Frontal cortex (tissue), 4 donors: ENCODE data around the gene KLRK1. TPM values are rescaled to one million over a fixed set of nuclear protein-coding genes. Genes with fewer than 3 reads are reported as not detected.
"Not testable (repeated sequence)": the region's sequence is repeated elsewhere in the genome, so short reads cannot be mapped to it uniquely, and the experiment has no call there.

ENCODE experiments used
- DNase-seq, 2 donors: peaks; one replicate each; pipeline ENCODE4 v3.0.0; 2012; ENCODE audit warnings: low spot score in 2 of 2
- FAIRE-seq: peaks from 2 replicates; lab custom pipeline; 2012; peaks lifted over from hg19 to GRCh38; lab: Jason Lieb, UNC
- total RNA-seq: library from RNA; depleted of rRNA; stranded (reverse); fragments of >200 nt; gene quantifications from one replicate; pipeline ENCODE4 v1.2.3, GENCODE V29; 2014
- donor health status: control.
- donor health status: control.
- donor health status: control.

KLRK1 gene
- 0.82 TPM for total RNA-seq

DNA sequence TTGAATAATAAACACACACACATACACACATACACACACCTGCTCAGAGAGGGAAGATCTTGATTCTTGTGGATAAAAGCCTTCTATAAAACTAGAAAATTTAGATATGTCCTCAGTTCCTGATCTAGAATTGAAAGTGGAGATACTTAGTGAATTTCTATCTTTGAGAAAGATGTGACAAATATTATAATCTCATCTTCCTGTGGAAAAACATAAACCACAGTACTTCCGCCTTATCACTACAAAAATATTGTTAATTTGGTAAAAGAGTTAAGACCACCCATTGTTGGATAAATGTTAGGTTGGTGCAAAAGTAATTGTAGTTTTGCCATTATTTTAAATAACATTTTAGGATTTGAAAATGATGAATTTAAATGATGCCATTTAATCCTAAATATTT is at the start of gene KLRK1:
Gene KLRK1 (minus strand): TSS at position 138 of the 400 bp plus-strand sequence. CDS start 1,231 bp downstream, outside the sequence.
- DNase-seq (no peak), FAIRE-seq (peak; percentile 40)

DNA sequence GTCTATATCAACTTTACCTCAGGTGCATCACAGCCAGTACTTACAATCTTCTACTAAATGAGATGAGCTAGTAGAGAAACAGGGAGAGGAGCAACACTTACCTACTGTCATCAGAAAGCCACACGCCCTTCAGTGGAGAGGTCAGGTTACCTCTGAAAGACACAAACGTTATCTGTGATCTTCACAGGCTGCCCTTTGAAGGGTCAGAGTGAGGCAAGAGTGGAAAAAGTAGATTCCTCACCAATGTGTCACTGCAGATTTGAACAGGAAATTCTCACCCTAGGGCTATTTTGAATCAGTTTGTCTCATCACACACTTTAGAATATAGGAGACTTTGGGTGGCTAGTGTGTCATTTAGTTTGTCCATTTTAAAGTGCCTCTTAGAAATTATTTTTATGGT is 47.8 kb upstream of the KLRK1 start:
- DNase-seq, FAIRE-seq: not testable (repeated sequence)

DNA sequence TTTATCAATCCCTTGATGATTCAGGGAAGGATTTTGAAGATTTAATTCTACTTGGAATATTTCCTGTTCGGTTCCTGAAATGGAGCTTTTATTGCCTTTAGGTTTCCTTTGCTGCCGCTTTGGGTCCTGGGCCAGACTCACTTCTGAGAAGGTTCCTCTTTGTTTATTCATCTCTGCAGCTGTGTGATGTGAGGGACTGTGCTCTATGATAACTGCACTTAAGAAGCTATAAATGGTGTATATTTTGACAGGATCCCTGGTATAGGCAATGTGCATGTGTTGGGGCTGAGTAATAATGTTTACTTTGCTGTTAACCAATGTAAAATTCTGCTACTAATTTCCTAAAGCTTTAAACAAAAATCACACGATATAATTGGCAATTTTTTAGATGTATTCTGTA is 46.0 kb upstream of the KLRK1 start, which contains the start of gene KLRC2:
Gene KLRC2 (minus strand): TSS at position 195 of the 400 bp plus-strand sequence. CDS start 24 bp downstream, at position 171.
- FAIRE-seq, DNase-seq: not testable (repeated sequence)

DNA sequence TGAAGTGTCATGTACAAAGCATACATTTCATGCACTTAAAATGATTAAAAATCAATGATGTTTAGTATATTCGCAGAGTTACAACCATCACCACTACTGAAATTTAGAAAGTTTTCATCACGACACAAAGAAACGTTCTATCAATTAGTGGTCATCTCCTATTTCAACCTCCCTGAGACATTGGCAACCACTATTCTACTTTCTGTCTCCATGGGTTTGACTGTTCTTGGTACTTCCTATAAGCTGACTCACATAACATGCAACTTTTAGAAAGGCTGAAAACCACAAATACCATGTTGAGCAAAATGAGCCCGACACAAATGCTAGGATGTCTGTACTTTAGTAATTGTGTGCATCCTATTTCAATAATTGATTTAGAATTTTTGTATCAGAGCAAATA is 40.8 kb upstream of the KLRK1 start:
- FAIRE-seq, DNase-seq: not testable (repeated sequence)

DNA sequence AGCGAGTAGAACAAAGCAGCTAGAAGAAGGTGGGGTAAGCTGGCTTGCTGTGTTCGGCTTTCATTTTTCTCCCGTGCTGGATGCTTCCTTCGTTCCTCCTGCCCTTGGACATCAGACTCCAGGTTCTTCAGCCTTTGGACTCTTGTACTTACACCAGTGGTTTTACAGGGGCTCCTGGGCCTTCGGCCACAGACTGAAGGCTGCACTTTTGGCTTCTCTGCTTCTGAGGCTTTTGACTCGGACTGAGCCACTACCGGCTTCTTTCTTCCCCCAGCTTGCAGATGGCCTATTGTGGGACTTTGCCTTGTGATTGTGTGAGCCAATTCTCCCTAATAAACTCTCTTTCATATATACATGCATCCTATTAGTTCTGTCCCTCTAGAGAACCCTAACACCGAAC is 36.1 kb upstream of the KLRK1 start:
- DNase-seq, FAIRE-seq: not testable (repeated sequence)

DNA sequence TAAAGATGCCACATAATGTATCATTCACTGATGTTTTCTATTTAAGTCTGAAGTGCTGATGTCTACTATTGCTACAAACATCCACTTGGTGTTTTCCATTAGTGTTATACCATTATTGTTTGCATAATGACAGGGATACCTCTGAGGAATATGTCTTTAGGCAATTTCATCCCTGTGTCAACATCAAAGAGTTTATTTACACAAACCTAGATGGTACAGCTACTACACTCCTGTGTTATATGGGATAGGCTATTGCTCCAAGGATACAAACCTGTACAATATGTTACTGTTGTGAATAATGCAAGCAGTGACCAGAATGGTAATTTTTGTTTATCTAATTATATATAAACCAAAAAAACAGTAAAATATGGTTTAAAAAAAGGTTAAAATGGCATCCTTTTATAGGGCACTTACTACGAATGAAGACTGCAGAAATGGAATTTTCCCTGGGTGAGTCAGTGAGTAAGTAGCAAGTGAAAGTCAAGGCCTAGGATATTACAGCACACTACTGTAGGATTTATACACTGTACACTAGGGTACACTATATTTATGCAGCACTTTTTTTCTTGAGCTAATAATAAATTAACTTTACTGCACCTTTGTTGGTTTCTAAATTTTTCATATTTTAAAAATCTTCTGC is 34.5 kb upstream of the KLRK1 start:
- not testable (repeated sequence) for DNase-seq, FAIRE-seq

DNA sequence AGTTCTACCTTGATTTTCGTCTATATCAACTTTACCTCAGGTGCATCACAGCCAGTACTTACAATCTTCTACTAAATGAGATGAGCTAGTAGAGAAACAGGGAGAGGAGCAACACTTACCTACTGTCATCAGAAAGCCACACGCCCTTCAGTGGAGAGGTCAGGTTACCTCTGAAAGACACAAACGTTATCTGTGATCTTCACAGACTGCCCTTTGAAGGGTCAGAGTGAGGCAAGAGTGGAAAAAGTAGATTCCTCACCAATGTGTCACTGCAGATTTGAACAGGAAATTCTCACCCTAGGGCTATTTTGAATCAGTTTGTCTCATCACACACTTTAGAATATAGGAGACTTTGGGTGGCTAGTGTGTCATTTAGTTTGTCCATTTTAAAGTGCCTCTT is 32.3 kb upstream of the KLRK1 start:
- DNase-seq, FAIRE-seq: not testable (repeated sequence)

DNA sequence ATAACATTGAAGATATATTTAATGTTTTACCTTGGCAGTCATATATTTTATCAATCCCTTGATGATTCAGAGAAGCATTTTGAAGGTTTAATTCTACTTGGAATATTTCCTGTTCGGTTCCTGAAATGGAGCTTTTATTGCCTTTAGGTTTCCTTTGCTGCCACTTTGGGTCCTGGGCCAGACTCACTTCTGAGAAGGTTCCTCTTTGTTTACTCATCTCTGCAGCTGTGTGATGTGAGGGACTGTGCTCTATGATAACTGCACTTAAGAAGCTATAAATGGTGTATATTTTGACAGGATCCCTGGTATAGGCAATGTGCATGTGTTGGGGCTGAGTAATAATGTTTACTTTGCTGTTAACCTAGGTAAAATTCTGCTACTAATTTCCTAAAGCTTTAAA is 30.5 kb upstream of the KLRK1 start, which contains the start of gene KLRC3:
Gene KLRC3 (minus strand): TSS at position 262 of the 400 bp plus-strand sequence. CDS start 45 bp downstream, at position 217.
- not testable (repeated sequence) for FAIRE-seq

DNA sequence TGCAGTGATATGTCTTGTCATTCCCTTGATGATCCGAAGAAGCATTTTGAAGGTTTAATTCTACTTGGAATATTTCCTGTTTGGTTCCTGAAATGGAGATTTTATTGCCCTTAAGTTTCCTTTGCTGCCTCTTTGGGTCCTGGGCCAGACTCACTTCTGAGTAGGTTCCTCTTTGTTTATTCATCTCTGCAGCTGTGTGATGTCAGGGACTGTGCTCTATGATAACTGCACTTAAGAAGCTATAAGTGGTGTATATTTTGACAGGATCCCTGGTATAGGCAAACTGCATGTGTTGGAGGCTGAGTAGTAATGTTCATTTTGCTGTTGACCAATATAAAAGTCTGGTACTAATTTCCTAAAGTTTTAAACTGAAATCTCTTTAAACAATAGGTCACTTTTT is 19.6 kb upstream of the KLRK1 start, which contains the start of gene KLRC4:
Gene KLRC4 (minus strand): TSS at position 366 of the 400 bp plus-strand sequence. CDS start 182 bp downstream, at position 184.
- DNase-seq (no peak), FAIRE-seq (no peak)

More for the DNA sequence above, 30.5 kb upstream of the KLRK1 start, which contains the start of gene KLRC3:
- DNase-seq = not testable (repeated sequence)

DNA sequence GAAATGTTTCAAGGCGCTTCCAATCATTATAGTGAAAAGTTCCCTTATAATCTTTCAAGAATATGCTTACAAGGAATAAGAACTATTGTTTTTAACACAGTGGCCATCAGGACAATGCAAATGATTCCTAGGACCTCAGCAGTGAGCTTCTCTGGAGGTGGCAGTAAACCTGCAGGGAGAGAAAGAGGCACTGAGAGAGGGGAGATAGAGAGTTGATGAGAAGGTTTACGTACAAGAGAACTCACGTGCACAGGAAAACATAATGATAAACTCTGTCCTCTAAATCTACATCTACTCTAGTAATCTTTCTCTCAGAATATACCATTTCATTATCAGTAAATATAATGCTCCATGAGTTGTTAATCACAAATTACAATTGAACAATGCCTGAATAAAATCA is 19.0 kb upstream of the KLRK1 start:
- FAIRE-seq (no peak), DNase-seq (no peak)

DNA sequence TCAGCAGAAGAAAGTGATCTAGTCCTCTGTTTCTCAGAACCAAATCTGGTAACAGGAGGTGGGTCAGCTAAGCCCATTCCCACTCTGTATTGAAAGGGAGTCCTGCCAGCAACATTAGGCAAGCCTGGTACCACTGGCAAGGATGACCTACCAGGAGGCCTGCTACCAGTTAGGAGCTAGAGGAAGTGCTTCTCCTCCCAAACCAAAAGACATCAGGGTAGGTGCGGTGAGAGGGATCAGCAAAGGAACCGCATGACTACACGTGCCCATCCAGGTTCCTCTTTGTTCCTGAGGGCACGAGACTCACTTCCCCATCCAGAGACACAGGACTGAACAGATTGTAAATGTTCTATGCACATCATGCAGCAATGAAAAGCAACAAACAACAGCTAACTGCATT is 16.9 kb upstream of the KLRK1 start:
- FAIRE-seq (no peak), DNase-seq (no peak)

DNA sequence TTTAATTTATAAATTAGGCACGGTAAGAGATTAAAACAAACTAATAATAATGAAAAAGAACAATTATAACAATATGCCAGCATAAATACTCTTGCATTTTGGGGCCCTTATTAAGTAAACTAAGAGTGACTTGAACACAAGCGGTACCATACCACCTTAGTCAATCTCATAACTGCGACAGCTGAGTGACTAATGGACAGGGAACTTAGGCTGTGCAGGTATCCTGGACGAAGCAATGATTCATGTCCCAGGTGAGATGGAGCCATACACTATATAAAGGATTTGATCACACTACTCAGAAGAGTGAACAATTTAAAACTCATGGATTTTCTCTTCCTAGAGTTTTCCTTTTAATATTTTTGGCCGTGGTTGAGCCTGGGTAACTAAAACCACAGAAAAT is 15.5 kb upstream of the KLRK1 start:
- FAIRE-seq (no peak), DNase-seq (no peak)

DNA sequence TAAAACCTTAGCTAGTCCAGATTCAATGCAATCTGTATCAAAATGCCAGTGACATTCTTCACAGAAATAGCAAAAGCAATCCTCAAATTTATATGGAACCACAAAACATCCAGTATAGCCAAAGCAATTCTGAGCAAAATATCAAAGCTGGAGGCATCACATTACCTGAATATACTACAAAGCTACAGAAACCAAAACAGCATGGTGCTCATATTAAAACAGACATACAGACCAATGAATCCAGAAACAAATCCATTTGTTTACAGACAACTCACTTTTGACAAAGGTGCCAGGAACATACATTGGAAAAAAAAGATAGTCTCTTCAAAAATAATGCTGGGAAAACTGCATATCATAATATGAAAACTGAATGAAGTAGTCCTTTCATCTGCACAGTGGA is 15.0 kb upstream of the KLRK1 start:
- no peak for FAIRE-seq

DNA sequence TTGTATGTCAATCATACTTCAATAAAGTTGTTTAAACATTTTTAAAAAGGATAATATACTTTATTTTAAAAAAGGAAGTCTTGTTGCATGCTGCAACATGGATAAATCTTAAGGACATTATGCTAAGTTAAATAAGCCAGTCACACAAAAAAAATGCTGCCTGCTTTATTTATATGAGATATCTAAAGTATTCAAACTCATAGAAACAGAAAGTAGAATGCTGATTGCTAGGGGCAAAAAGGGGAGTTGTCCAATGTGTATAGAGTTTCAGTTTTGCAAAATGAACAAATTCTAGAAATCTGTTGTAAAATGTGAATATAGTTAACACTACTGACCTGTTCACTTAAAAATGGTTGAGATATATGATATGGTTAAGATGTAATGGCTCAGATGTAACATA is 11.0 kb upstream of the KLRK1 start:
- FAIRE-seq (no peak), DNase-seq (no peak)

More for the DNA sequence above, 15.0 kb upstream of the KLRK1 start:
- no peak for DNase-seq

DNA sequence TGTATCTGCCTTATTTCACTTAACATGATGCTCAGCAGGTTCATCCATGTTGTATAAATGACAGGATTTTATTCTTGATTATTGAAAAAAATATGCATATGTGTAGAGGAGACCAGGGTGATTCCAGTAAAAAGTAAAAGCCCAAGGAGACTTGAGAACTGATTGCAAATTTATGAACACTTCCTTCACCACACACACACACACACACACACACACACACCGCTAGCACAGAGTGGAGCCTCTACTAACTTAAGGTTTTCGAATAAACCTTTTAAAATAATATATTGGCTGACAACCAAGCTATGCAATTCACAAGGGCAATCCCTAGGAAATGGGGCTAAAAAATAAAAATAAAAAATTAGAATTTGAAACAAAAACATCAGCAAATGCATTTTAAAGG is 8.3 kb upstream of the KLRK1 start:
- FAIRE-seq (no peak), DNase-seq (no peak)

DNA sequence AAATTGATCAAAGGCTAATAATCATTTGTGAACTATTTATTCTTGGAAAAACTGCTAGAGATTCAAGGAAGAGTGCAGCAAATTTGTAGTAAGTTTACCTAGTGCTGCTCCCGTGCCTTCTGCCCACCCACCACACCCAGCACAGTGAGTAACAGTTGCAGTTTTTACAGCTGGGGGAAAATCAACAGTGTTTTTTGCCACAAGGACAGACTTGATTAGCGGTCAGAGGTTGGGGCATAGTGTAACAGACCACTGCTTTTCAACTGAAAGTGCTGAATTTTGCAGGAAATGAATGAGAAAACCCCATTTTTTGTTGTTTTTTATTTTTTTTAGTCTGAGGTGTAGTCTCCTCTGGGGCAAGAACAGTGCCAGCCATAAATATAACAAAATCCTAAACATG is 7.5 kb upstream of the KLRK1 start:
- DNase-seq (no peak), FAIRE-seq (no peak)

DNA sequence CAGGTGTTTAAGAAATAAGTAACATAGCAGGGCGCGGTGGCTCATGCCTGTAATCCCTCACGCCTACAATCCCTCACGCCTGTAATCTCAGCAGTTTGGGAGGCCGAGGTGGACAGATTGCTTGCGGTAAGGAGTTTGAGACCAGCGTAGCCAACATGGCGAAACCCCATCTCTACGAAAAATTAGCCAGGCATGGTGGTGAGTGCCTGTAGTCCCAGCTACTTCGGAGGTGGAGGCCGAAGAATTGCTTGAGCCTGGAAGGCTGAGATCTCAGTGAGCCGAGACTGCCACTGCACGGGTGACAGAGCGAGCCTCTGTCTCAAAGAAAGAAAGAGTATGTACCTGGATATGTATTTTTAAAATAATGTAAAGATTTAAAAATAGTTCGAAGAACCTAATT is 6.3 kb upstream of the KLRK1 start:
- FAIRE-seq, DNase-seq: not testable (repeated sequence)

DNA sequence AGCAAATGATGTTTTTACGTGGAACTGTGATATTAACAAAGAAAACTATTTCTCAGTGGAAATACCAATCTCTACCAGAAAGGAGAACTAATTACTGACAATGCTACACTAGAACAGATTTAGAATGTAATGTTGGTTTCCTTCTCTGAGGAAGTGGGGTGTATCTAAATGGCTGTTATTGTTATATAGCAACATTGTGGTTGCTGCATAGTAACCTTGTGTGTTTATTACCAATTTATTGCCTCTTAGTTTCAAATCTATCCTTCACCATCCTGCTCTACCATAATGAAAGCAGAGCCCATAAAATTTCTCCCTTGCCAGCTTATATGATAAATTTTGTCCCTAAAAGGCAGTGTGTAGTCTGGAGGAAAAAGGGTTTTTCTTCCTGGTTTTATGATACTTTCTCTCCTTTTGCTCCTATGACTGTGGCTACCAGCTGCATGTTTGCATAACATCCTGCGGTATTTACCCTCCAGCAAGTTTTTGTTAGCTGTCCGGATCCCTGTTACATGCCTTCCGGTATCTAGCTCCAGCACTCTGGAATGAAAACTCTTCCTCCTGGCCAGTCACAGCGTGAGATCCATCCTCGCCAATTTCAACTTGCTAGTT is 5.7 kb upstream of the KLRK1 start:
- DNase-seq (no peak), FAIRE-seq (no peak)

DNA sequence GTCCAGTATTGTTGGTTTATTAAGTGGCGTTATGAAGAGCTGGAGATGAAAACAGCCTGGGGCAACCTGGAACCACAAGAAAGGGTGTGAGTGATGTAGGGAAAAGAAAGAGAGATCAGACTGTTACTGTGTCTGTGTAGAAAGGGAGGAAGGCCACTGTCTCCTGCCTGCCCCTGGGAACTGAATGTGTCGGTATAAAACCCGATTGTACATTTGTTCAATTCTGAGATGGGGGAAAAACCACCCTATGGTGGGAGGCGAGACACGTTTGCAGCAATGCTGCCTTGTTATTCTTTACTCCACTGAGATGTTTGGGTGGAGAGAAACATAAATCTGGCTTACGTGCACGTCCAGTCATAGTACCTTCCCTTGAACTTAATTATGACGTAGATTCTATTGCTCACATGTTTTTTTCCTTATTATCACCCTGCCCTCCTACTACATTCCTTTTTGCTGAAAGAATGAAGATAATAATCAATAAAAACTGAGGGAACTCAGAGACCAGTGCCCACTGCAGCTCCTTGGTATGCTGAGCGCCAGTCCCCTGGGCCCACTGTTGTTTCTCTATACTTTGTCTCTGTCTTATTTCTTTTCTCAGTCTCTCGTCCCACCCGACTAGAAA is 4.8 kb upstream of the KLRK1 start:
- FAIRE-seq, DNase-seq: not testable (repeated sequence)

DNA sequence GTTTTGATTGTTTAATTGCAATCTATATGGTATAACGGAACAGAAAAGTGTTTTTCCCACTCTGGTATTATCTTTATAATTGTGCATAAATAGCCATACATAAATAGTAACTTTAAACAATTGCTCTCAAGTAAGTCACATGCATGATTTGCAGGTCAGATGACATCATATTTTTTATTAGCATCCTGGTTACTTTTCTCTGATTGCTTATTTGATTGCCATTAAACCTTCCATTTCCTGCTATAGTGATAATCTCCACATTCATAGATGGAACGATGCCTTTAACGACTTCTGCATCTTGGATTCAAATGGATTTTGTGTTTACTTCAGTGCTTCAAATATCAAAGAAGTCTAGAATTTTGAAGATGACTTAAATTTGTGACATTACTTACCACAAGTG is 3.5 kb upstream of the KLRK1 start:
- DNase-seq (no peak), FAIRE-seq (no peak)
